NCI-H2081 (cell line): Measurements from ENCODE around the gene RERE.

Source experiments
- DNase-seq, 2 experiments: peaks; one replicate each; lab custom pipeline; 2025; lab: John Stamatoyannopoulos, UW

RERE gene

DNA sequence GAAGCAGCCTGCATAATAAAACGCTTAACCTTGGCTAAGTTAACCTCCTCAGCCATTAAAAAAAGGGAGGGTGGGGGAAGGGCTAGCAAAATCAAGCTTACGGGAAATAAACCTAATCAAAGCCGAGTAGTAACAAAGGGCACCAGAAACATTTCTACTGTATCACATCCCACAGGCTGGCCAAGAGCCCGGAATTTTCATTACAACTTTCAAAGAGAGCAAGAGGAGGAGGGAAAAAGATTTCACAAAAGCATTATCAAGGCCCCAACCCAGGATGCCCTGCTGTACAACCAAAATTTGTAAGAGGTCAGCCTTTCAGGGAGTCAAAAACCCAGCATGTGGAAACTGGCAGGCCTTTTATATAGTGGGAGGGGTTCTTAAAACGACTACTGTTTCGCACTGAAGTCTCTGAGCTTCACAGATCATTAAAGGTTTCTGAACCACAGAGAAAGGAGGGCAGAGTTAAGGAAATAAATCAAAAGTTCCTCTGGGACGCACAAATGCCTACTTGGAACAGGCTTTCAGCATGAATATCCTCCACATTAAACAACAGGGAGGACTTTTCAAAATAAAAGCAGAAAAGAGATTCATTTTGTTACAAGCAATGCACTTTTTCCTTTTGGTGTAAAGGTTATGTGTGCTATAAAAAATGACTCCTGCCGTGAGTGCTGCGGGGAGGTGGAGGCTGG lies 409.1 kb downstream of the RERE start:
- no peak for DNase-seq

DNA sequence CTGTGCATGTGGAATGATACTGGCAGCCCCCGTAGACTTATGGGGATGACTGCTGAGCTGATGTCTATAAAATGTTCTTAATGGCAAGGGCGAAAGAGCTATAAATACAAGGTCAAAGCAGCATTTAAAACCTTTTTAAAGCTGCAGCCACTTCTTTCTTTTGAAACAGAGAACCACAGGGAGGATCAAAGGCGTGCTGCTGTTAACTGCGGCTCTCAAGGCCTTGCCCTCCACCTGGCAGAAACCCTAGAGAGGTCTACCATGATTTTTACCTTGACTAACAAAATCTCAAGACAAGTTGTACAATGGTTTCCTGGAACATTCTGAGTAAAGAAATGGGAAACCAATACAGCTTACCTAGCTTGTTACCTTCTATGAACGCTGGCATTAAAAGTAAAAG lies 409.8 kb downstream of the RERE start:
- no peak for DNase-seq

- no peak for DNase-seq
Observed at GRCh38 chr1:8406960-8407359, 410.5 kb downstream of the RERE start.

DNA sequence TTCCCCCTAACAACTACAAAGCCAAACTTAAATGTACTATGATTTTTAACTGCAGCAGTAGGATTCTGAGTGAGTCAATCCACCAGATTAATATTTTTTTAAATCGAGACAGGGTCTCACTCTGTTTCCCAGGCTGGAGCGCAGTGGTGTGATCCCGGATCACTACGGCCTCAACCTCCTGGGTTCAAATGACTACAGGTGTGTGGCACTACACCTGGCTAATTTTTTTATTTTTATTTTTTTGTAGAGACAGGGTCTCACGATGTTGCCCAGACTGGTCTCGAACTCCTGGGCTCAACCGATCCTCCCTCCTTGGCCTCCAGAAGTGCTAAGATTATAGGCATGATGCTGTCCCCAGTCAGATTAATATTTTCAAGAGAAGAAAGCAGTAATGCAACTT lies 411.4 kb downstream of the RERE start:
- DNase-seq, result no peak

DNA sequence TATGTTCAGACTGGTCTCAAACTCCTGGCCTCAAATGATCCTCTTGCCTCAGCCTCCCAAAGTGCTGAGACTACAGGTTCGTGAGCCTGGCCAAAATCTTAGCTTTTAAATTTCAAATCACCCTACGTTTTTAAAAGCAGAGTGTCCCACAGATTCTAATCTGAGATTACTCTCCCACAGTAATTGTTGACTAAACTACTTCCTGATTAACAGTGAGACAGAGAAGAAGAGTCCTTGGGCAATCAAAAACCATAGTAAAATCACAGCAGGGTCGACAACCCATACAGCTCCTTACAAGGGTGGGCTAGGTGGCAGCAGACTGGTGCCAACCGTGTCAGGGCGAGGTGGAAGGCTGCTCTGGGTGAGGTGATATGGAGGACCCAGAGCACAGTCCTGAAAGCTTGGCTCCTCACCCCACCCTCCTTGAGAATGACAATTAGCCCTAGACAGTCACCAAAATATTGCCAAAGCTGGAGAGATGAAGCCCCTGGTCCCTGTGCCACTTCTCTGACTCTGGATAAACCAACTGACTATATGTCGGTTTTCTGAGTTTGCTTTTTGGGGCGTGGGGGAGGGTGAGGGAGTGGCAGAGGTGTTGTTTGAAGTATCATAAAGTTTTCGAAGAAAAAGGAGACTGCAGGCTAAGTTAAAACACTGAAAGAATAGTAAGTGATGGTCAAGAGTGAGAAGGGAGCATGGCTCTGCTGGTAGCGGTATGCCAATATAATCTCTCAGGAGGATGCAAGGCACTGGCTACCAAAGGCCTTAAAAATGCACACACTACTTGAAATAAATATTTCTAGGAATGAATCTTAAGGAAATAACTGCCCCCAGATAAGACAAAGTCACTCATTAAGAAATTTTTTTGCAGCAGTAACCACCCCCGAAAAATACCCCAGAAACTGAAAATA lies 412.7 kb downstream of the RERE start:
- DNase-seq, result no peak

- no peak for DNase-seq
Observed at GRCh38 chr1:8402109-8402710, 415.2 kb downstream of the RERE start.

DNA sequence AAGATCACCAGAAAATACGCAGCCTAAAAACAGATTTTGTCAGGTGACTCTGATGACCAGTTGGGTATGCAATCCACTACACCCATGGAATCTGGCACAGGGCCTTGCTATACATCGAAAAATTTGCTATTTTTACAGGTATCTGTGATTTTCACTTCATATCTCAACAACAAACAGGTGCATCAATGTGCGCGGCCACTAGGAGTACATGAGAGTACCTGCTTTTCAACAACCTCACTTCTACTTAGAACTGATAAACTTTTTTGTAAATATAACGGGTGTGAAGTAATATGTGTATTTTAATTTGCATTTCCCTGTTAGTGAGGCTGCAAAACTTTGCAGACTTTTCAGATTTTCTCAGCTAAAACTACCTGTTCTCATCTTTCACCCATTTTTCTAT lies 418.8 kb downstream of the RERE start:
- DNase-seq, result no peak

- no peak for DNase-seq
Observed at GRCh38 chr1:8398086-8398485, 419.4 kb downstream of the RERE start.

GRCh38 chr1:8397511-8397910 lies 419.9 kb downstream of the RERE start:
- DNase-seq, result no peak

GRCh38 chr1:8396786-8397406 lies 420.5 kb downstream of the RERE start:
- DNase-seq, result no peak

- DNase-seq, result no peak
Observed at GRCh38 chr1:8396083-8396785, 421.2 kb downstream of the RERE start.

GRCh38 chr1:8395433-8395866 lies 422.0 kb downstream of the RERE start:
- DNase-seq, result no peak

- no peak for DNase-seq
Observed at GRCh38 chr1:8394456-8395321, 422.8 kb downstream of the RERE start.

DNA sequence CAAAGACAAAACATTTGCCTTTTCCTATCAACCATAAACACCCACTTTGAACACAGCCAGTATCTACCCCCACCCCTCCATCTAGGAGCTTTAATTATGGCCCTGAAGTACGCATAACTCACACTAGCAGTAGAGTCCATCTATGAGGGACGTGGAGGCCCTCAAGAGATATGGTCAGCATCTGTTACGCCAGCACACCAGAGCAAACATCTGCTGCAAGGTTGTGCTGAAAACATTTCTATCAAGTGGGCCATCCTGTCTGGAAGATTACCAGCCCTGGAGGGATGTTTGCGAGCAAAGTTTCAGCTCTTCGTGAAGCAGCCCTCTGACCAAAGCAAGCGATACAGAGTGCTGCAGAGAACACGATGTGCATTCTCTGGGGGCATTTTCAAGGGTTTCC lies 424.9 kb downstream of the RERE start:
- DNase-seq, result no peak

- no peak for DNase-seq
Observed at GRCh38 chr1:8390707-8391106, 426.7 kb downstream of the RERE start.

GRCh38 chr1:8389958-8390535 lies 427.4 kb downstream of the RERE start:
- DNase-seq, result no peak

DNA sequence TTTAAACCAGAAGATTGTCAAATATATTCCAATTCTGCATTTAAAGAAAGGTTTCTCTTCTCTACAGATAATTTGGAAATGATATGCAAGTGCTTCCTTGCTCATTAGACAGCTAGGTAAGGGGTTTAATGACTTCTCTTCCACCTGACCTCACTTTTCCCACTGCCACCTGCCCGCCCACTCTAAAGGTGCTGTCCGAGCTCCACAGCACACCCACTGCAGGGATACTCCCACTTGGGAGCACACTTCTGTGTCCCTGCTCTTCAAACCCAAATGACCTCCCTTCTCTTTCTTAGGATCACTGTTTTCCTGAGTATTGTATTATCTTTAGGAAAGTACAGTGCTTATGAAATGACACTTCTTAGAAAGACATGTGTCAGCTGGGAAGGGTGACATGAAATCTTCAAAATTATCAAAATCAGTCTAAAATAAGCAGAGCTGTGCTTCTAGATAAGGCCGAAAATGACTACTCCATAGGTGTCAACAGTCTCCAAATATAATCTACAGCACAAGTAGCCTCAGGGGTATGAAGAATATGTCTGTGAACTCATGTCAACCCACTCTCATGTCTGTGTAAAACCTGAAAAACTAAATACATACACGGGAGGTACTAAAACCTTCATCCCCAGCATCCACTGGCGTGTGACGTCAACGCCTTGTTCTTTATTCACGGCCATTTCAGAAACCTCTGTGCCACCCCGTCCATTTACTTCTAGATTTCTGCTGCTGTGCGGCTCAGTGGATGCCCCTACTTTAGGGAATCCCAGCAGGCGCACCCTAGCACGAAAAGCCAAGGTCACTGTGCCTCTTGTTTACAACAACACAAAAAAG lies 428.5 kb downstream of the RERE start:
- no peak for DNase-seq

GRCh38 chr1:8386247-8386646 lies 431.2 kb downstream of the RERE start:
- no peak for DNase-seq

DNA sequence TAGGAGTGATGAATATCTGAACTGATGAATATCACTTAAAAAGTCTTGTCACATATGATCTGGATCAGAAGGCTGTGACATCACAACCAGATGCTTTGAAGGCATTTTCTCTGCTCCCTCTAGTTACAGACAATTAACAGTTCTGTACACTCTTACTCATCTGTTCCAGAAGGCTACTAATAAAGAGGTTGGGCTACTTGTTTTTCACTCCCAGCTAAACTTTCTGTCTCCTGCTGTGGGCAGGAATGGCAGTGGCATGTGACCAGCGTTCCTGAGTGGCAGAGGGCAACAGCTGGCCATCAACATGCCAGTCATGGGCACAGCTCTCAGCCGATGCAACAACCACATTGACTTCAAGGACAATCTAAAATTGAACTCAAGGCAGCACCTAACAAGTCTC lies 432.9 kb downstream of the RERE start:
- no peak for DNase-seq

GRCh38 chr1:8384088-8384487 lies 433.4 kb downstream of the RERE start:
- DNase-seq, result no peak
